Type B pancreatic cell (in vitro differentiated cells): ENCODE measurements around the gene KRTAP6-1. TPM values are rescaled to one million over a fixed set of nuclear protein-coding genes. Genes with fewer than 3 reads are reported as not detected.

Experiments
- DNase-seq: peaks from one replicate; pipeline ENCODE4 v3.0.0; 2021; ENCODE audit warnings: mixed read lengths; ENCODE audit not compliant: unreplicated experiment; ENCODE audit errors: extremely low spot score
- H3K27ac Mint-ChIP-seq: 2 replicates; pipeline ENCODE4 v1.8.0; 2021; ENCODE audit warnings: mild to moderate bottlenecking, mixed read lengths
- H3K27me3 Mint-ChIP-seq: 2 replicates; pipeline ENCODE4 v1.8.0; 2021; ENCODE audit warnings: mixed read lengths
- H3K36me3 Mint-ChIP-seq: 2 replicates; pipeline ENCODE4 v1.8.0; 2021; ENCODE audit warnings: mixed read lengths
- H3K4me1 Mint-ChIP-seq: one replicate; pipeline ENCODE4 v1.8.0; 2021; ENCODE audit warnings: mixed read lengths; ENCODE audit not compliant: unreplicated experiment
- H3K4me3 Mint-ChIP-seq: 2 replicates; pipeline ENCODE4 v1.8.0; 2021; ENCODE audit warnings: mild to moderate bottlenecking, mixed read lengths
- H3K9me3 Mint-ChIP-seq: 2 replicates; pipeline ENCODE4 v1.8.0; 2021; ENCODE audit warnings: mixed read lengths
- long read RNA-seq: library from polyadenylated mRNA; unstranded; transcript quantifications from one replicate; pipeline ENCODE4 v2.0.0, GENCODE V29; 2020
- total RNA-seq: library from RNA; stranded (reverse); gene quantifications from 2 replicates; pipeline ENCODE4 v1.2.1, GENCODE V29; 2021; ENCODE audit warnings: low replicate concordance
- TF ChIP-seq, protein P1 (sequence below): fragments of 200-600 bp; sonication (generic); conservative IDR thresholded peaks from 2 replicates; pipeline ENCODE4 v1.5.0; 2021; ENCODE audit warnings: antibody characterized with exemption, mild to moderate bottlenecking

The KRTAP6-1 gene, protein sequence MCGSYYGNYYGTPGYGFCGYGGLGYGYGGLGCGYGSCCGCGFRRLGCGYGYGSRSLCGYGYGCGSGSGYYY
- total RNA-seq = not detected in 2 replicates
- long read RNA-seq = 0 reads

DNA sequence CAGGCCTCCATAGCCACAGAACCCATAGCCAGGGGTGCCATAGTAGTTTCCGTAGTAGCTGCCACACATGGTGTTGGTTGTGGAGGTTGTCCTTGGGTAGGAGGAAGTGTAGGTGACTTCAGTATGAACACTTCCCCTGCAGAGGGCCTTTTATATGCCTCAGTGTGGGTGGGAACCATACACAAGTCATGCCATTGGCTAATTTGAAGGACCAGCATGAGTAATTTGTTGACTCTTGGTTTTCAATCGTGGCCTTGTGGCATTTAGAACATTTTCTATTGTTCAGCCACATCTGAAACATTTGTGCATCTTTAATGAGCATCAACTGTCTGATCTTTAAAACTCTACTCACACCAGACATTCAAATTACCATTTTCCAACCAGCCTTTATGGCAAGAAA lies at the start of gene KRTAP6-1:
Gene KRTAP6-1, minus strand, starts transcription at position 95 of the 400 bp plus-strand sequence. Its CDS starts 26 bp downstream, at position 69.
- Mint-ChIP-seq H3K27me3 (no peaks in the 10 kb centered on the region), H3K27ac (no peak within 1 kb of the TSS), H3K4me3 (no peak within 1 kb of the TSS), H3K4me1 (no peaks in the 10 kb centered on the region), H3K36me3 (no peaks in the 10 kb centered on the region), H3K9me3 (no peaks in the 10 kb centered on the region)
- DNase-seq = no peak
- TF ChIP-seq, protein P1, sequence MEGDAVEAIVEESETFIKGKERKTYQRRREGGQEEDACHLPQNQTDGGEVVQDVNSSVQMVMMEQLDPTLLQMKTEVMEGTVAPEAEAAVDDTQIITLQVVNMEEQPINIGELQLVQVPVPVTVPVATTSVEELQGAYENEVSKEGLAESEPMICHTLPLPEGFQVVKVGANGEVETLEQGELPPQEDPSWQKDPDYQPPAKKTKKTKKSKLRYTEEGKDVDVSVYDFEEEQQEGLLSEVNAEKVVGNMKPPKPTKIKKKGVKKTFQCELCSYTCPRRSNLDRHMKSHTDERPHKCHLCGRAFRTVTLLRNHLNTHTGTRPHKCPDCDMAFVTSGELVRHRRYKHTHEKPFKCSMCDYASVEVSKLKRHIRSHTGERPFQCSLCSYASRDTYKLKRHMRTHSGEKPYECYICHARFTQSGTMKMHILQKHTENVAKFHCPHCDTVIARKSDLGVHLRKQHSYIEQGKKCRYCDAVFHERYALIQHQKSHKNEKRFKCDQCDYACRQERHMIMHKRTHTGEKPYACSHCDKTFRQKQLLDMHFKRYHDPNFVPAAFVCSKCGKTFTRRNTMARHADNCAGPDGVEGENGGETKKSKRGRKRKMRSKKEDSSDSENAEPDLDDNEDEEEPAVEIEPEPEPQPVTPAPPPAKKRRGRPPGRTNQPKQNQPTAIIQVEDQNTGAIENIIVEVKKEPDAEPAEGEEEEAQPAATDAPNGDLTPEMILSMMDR = no peak

DNA sequence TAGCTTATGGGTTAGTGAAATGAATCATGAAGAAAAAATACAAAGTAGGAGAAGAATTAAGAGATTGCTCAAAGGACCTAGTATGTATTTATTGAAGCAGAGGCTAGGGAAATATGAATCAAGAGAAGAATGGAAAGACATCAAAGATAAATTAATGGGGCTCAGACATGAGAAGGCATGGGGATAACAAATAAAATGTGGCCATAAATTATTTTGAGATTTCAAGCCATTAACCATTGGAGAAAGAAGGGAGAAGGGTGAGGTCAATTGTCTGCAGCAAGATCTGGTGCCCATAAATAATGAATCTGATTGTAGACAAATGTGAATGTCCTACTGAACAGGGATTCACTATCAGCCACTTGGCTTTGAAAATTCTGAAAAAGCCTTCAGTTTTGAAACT lies 39.2 kb upstream of the KRTAP6-1 start:
- Mint-ChIP-seq H3K27me3 (peaks cover 3% of the 10 kb centered on the region), H3K36me3 (no peaks in the 10 kb centered on the region), H3K9me3 (no peaks in the 10 kb centered on the region), H3K4me3 (no peak overlapping the region), H3K27ac (no peak overlapping the region), H3K4me1 (no peaks in the 10 kb centered on the region)
- DNase-seq = no peak
- TF ChIP-seq, protein P1 = no peak

DNA sequence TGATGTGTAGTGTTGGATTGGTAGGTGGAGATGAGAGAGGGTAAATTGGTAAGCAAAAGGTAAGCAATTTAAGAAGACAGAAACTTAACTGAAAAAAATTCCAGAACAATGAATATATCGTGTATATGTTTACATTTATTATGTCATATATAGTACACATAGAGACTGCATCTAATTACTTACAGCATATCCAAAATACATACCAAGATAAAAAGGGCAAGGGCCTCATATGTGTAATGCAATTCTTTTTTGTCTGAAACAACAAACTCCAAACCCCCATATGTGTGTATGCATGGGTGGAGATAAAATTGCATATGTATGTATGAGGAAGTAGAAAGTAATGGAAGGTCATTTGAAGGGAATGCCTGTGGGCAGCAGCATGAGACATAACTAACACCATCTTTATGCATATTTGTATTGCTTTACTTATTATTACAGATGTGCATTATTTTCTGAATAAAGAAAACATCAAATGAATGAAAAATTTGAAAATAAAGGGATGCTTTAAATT lies 33.2 kb upstream of the KRTAP6-1 start:
- Mint-ChIP-seq H3K27me3 (no peaks in the 10 kb centered on the region), H3K27ac (no peak overlapping the region), H3K36me3 (no peaks in the 10 kb centered on the region), H3K4me3 (no peak overlapping the region), H3K9me3 (no peaks in the 10 kb centered on the region), H3K4me1 (no peaks in the 10 kb centered on the region)
- TF ChIP-seq, protein P1 = no peak
- no peak for DNase-seq

DNA sequence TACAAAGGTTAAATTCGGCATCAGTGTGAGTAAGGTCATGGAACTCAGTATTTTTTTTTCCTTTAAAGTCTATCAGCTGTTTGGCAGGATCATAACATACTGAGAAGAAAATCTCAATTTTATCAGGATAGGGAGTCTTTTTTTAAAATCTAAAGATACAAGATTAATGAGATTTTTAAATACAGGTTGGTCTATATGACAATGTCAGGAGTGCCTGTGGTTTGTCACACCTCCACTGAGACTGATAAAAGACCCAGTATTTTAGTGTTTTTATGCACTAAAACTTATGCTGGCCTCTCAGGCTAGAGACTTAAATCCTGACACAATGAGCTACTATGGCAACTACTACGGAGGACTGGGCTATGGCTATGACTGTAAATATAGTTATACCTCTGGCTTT lies 28.8 kb upstream of the KRTAP6-1 start, which contains the start of gene KRTAP20-3:
Gene KRTAP20-3, plus strand, starts transcription at position 301 of the 400 bp plus-strand sequence.
- H3K9me3 Mint-ChIP-seq = no peaks in the 10 kb centered on the region
- H3K4me1 Mint-ChIP-seq = no peaks in the 10 kb centered on the region
- DNase-seq = no peak
- no peak within 1 kb of the TSS for H3K4me3 Mint-ChIP-seq
- TF ChIP-seq, protein P1 = no peak
- no peaks in the 10 kb centered on the region for H3K36me3 Mint-ChIP-seq
- no peaks in the 10 kb centered on the region for H3K27me3 Mint-ChIP-seq
- no peak within 1 kb of the TSS for H3K27ac Mint-ChIP-seq

DNA sequence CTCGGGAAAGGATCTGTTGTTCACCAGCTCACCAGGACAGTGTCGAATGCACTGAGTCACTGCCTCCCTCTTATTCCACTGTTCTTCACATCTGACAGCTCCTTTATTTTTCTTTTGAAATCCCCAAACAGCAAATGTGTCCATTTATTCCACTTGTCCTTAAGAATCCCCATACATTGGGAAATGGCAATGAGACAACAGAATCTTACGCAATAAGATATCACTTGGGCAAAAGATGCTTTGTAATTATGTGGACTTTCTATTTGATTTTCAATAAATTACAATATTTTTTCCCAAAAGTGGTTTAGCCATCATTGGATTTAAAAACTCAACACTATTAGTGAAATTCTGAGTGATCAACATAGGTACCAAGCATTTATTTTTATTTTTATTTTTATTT lies 25.0 kb upstream of the KRTAP6-1 start:
- TF ChIP-seq, protein P1 = no peak

More for the DNA sequence above, 25.0 kb upstream of the KRTAP6-1 start:
- Mint-ChIP-seq H3K9me3 (no peaks in the 10 kb centered on the region), H3K27ac (no peak overlapping the region), H3K36me3 (no peaks in the 10 kb centered on the region), H3K4me3 (no peak overlapping the region), H3K27me3 (no peaks in the 10 kb centered on the region), H3K4me1 (no peaks in the 10 kb centered on the region)
- DNase-seq = no peak
